Hepatocyte (in vitro differentiated cells): Measurements from ENCODE around the gene HECTD4. TPM values are rescaled to one million over a fixed set of nuclear protein-coding genes. Genes with fewer than 3 reads are reported as not detected.
A peak's percentile ranks its signal among the peaks of the same experiment; 100 is the strongest.

Experiments
- DNase-seq: peaks from one replicate; pipeline ENCODE4 v3.0.0-alpha.2; 2016; ENCODE audit warnings: low spot score
- H2AFZ ChIP-seq: fragments of 200-600 bp; sonication (generic); 2 replicates; pipeline ENCODE4 v1.6.0; 2016; ENCODE audit warnings: antibody characterized with exemption, mild to moderate bottlenecking
- H3K27ac ChIP-seq: fragments of 200-600 bp; sonication (generic); 2 replicates; pipeline ENCODE4 v1.5.1; 2016; ENCODE audit warnings: mild to moderate bottlenecking
- H3K27me3 ChIP-seq: fragments of 200-600 bp; sonication (generic); 2 replicates; pipeline ENCODE4 v1.6.1; 2016
- H3K36me3 ChIP-seq: fragments of 200-600 bp; sonication (generic); replicated peaks from 2 replicates; pipeline ENCODE4 v1.5.1; 2016; ENCODE audit warnings: low read depth; ENCODE audit not compliant: insufficient read depth
- H3K4me1 ChIP-seq: fragments of 200-600 bp; sonication (generic); 2 replicates; pipeline ENCODE4 v1.5.1; 2016; ENCODE audit warnings: mild to moderate bottlenecking, moderate library complexity; ENCODE audit not compliant: insufficient read depth
- H3K4me2 ChIP-seq: fragments of 200-600 bp; sonication (generic); 2 replicates; pipeline ENCODE4 v1.6.0; 2016
- H3K4me3 ChIP-seq: fragments of 200-600 bp; sonication (generic); 2 replicates; pipeline ENCODE4 v1.5.1; 2016; ENCODE audit warnings: mild to moderate bottlenecking
- H3K79me2 ChIP-seq: fragments of 200-600 bp; sonication (generic); 2 replicates; pipeline ENCODE4 v1.6.0; 2017; ENCODE audit warnings: mild to moderate bottlenecking
- H3K9me2 ChIP-seq: fragments of 200-600 bp; sonication (generic); replicated peaks from 2 replicates; pipeline ENCODE4 v1.6.0; 2017; ENCODE audit warnings: mild to moderate bottlenecking; ENCODE audit not compliant: insufficient read depth
- H3K9me3 ChIP-seq: fragments of 200-600 bp; sonication (generic); 2 replicates; pipeline ENCODE4 v1.5.1; 2016; ENCODE audit warnings: low read depth, mild to moderate bottlenecking
- H4K20me1 ChIP-seq: fragments of 200-600 bp; sonication (generic); 2 replicates; pipeline ENCODE4 v1.6.0; 2016; ENCODE audit warnings: mild to moderate bottlenecking; ENCODE audit not compliant: insufficient read depth, poor library complexity, severe bottlenecking
- EZH2 ChIP-seq: fragments of 200-600 bp; sonication (generic); IDR thresholded peaks from 2 replicates; pipeline ENCODE4 v1.6.1; 2016; ENCODE audit warnings: antibody characterized with exemption, mild to moderate bottlenecking, borderline replicate concordance
- EZH2phosphoT487 ChIP-seq: fragments of 200-600 bp; sonication (generic); IDR thresholded peaks from one replicate; pipeline ENCODE4 v1.6.1; 2018; ENCODE audit warnings: antibody characterized with exemption, mild to moderate bottlenecking, low read depth, moderate library complexity; ENCODE audit not compliant: unreplicated experiment, severe bottlenecking
- WGBS: methylation state at CpG from one replicate; pipeline ENCODE4 v1.1.6; 2016; ENCODE audit warnings: low lambda C conversion rate; ENCODE audit errors: missing lambda C conversion rate; 5-methylcytosine and 5-hydroxymethylcytosine counted together
- polyA plus RNA-seq: library from polyadenylated mRNA; unstranded; fragments of >200 nt; fragmentation: Nextera tagmentation; extraction: Ambion mirVana; gene quantifications from 2 replicates; pipeline ENCODE4 v1.2.1, GENCODE V29; 2016
- total RNA-seq: library from RNA; depleted of rRNA; stranded (reverse); fragments of >200 nt; gene quantifications from 2 replicates; pipeline ENCODE4 v1.2.3, GENCODE V29; 2014
- TF ChIP-seq, protein P1 (sequence below): fragments of 200-600 bp; sonication (generic); IDR thresholded peaks from 2 replicates; pipeline ENCODE4 v1.5.1; 2016; ENCODE audit warnings: antibody characterized with exemption, mild to moderate bottlenecking; ENCODE audit not compliant: poor library complexity

HECTD4 gene, protein sequence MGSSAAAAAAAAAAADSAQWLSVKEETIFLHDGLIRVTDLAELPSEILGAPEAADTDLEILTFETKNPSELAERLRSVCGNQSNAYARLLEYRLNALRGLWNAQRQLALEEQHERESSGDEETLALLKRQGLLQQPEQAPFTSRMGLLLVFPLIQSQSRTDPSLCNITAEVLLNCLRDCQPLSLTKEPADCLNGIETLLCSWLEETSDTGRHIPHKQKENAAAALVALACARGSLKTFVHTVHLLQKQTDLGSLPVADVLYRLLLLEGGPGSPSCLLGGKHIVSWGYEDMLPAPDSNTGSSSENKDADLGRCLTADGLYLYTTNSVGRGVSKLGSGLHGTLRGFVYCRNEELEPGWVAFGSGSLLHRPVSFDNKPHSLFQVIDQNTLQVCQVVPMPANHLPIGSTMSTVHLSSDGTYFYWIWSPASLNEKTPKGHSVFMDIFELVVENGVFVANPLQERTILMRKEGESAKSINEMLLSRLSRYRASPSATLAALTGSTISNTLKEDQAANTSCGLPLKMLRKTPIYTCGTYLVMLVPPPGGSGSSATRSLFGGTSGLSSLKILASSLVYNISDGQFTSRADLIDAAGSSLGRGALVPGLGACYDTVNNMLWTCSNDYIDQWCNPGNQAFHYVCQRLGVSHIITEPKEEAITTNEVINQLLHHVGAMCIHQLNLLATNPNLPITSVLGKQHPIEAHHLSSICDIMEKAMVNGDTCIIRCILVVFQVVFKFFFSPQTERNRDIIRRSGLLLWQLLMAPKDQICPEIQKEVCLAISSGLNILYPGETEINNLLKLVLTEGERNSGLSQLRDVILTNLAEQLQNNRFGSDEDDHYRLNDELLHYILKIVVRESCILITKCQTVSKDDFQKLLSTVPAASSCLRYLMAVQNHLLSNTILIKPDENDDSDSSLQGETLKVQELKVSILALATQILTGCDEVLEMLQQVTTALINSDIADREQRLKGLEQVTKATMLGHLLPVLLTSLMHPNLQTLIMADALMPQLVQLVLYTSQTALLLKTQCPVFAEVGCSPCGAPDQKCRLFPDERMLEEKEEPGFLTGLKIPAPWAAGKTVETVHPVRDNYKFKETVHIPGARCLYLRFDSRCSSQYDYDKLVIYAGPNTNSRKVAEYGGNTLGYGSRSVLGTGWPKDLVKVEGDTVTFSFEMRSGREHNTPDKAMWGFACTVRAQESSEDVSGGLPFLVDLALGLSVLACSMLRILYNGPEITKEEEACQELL (N-terminal part only)
- total RNA-seq, result 25.8 and 27.1 TPM in 2 replicates
- polyA plus RNA-seq, result 22.7 and 23.0 TPM in 2 replicates

DNA sequence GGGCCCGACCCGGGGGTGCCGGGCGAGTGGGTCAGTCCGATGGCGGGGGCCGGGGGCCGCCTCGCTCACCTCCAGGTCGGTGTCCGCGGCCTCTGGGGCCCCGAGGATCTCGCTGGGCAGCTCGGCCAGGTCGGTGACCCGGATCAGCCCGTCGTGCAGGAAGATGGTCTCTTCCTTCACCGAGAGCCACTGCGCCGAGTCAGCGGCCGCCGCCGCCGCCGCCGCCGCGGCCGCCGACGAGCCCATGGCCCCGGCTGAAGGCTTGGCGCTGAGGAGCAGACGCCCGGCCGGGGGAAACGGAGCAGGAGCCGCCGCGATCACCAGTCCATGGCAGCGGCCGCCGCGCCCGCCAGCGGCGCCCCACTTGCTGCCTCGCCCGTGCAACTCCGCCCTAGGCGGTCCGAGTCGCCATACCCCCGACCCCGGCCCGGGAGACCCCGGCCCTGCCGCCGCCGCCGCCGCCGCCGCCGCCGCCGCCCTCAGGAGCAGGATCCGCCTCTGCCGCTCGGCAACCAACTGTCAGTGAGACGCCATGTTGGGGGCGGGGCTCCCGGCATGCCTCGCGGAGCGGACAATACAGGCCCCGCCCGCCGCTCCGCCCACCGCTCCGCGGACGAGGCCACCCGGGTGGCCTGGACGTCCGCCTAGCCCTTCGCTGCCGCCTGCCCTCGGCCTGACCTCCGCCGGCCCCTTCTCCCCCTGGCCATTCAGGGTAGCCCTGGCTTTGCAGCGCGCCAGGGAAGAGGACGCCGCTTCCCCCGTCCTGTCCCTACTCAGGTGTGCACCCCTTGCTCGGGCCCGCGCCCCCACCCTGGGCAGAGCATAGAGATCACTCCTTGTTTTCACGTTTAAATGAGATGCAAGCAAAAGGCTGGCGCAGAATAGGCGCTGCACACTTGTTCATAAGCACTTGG lies at the start of gene HECTD4:
TSS of gene HECTD4 (minus strand) at position 549 of the 914 bp plus-strand sequence. CDS start at position 246, 303 bp downstream.
- Histone ChIP-seq H3K4me3 (peak within 1 kb of the TSS; percentile 63), H3K27ac (peak within 1 kb of the TSS; percentile 93), H2AFZ (peak within 1 kb of the TSS; percentile 87), H3K27me3 (no peaks in the 10 kb centered on the region), H3K9me3 (no peaks in the 10 kb centered on the region), H3K4me2 (peak within 1 kb of the TSS; percentile 98), H3K79me2 (peaks cover 48% of the 10 kb centered on the region), H3K9me2 (no peaks in the 10 kb centered on the region), H3K36me3 (no peaks in the 10 kb centered on the region), H4K20me1 (peaks cover 23% of the 10 kb centered on the region), H3K4me1 (peaks cover 17% of the 10 kb centered on the region)
- peak; percentile 98 for DNase-seq
- TF ChIP-seq EZH2 (no peak), EZH2phosphoT487 (no peak)
- 3% methylated on average over 66 of the region's 106 CpGs for WGBS

DNA sequence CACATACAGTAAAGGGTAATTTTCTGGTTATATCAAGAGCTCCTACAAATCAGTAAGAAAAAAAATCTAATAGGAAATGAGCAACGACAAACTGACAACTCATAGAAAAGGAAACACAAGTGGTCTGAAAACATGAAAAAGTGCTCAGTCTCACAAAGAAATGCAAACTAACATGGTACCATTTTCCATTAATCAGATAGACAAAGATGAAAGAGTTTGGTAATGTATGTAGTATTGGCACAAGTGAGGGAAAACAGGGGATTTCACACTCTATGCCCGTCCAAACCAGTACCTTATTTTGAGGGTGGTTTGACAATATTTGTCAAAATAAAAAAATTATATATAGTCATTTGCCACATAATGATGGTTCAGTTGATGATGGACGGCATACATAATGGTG lies 49.7 kb upstream of the HECTD4 start:
- H3K4me2 ChIP-seq, result no peak overlapping the region
- no peak overlapping the region for H2AFZ ChIP-seq
- no peaks in the 10 kb centered on the region for H3K9me2 ChIP-seq
- TF ChIP-seq EZH2 (no peak), EZH2phosphoT487 (no peak)
- TF ChIP-seq, protein P1, sequence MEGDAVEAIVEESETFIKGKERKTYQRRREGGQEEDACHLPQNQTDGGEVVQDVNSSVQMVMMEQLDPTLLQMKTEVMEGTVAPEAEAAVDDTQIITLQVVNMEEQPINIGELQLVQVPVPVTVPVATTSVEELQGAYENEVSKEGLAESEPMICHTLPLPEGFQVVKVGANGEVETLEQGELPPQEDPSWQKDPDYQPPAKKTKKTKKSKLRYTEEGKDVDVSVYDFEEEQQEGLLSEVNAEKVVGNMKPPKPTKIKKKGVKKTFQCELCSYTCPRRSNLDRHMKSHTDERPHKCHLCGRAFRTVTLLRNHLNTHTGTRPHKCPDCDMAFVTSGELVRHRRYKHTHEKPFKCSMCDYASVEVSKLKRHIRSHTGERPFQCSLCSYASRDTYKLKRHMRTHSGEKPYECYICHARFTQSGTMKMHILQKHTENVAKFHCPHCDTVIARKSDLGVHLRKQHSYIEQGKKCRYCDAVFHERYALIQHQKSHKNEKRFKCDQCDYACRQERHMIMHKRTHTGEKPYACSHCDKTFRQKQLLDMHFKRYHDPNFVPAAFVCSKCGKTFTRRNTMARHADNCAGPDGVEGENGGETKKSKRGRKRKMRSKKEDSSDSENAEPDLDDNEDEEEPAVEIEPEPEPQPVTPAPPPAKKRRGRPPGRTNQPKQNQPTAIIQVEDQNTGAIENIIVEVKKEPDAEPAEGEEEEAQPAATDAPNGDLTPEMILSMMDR, result no peak
- no peak overlapping the region for H3K27ac ChIP-seq
- no peaks in the 10 kb centered on the region for H3K9me3 ChIP-seq
- no peaks in the 10 kb centered on the region for H3K27me3 ChIP-seq
- H4K20me1 ChIP-seq, result peaks cover 72% of the 10 kb centered on the region
- no peaks in the 10 kb centered on the region for H3K4me1 ChIP-seq
- H3K79me2 ChIP-seq, result peaks cover 100% of the 10 kb centered on the region
- no peaks in the 10 kb centered on the region for H3K36me3 ChIP-seq
- H3K4me3 ChIP-seq, result no peak overlapping the region
- WGBS, result 95% methylated on average over 3 of the region's 3 CpGs
- DNase-seq, result no peak

DNA sequence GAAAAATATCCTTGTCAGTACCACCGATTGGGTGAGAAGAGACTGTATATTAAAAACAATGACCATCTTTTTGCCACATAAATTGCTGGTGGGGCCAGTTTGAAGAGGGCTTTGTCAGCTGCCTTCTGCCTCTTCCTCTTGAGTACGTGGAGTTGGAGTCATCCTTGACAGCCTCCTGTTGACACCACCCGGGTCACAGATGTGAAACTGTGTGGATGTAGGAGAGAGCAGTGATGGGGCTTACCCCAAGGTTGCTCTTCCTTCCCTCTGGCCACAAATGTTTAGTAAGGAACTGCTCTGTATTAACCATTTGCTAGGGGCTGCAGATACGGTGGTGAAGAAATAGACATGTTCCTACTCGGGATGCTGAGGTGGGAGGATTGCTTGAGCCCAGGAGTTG lies 48.7 kb upstream of the HECTD4 start:
- DNase-seq, result no peak
- Histone ChIP-seq H3K79me2 (peaks cover 100% of the 10 kb centered on the region), H3K36me3 (no peaks in the 10 kb centered on the region), H4K20me1 (peaks cover 70% of the 10 kb centered on the region), H3K4me1 (no peaks in the 10 kb centered on the region), H3K9me3 (no peaks in the 10 kb centered on the region), H3K27me3 (no peaks in the 10 kb centered on the region), H3K4me2 (no peak overlapping the region), H3K4me3 (no peak overlapping the region), H3K9me2 (no peaks in the 10 kb centered on the region), H3K27ac (no peak overlapping the region), H2AFZ (no peak overlapping the region)
- no peak for TF ChIP-seq EZH2phosphoT487
- 91% methylated on average over 5 of the region's 5 CpGs for WGBS
